Stromal cell of bone marrow (primary cell): ENCODE results near the gene THBD.

Source experiments
- DNase-seq: peaks from one replicate; pipeline ENCODE4 v3.0.0-alpha.2; 2012; ENCODE audit warnings: low read depth

THBD gene, protein sequence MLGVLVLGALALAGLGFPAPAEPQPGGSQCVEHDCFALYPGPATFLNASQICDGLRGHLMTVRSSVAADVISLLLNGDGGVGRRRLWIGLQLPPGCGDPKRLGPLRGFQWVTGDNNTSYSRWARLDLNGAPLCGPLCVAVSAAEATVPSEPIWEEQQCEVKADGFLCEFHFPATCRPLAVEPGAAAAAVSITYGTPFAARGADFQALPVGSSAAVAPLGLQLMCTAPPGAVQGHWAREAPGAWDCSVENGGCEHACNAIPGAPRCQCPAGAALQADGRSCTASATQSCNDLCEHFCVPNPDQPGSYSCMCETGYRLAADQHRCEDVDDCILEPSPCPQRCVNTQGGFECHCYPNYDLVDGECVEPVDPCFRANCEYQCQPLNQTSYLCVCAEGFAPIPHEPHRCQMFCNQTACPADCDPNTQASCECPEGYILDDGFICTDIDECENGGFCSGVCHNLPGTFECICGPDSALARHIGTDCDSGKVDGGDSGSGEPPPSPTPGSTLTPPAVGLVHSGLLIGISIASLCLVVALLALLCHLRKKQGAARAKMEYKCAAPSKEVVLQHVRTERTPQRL

DNA sequence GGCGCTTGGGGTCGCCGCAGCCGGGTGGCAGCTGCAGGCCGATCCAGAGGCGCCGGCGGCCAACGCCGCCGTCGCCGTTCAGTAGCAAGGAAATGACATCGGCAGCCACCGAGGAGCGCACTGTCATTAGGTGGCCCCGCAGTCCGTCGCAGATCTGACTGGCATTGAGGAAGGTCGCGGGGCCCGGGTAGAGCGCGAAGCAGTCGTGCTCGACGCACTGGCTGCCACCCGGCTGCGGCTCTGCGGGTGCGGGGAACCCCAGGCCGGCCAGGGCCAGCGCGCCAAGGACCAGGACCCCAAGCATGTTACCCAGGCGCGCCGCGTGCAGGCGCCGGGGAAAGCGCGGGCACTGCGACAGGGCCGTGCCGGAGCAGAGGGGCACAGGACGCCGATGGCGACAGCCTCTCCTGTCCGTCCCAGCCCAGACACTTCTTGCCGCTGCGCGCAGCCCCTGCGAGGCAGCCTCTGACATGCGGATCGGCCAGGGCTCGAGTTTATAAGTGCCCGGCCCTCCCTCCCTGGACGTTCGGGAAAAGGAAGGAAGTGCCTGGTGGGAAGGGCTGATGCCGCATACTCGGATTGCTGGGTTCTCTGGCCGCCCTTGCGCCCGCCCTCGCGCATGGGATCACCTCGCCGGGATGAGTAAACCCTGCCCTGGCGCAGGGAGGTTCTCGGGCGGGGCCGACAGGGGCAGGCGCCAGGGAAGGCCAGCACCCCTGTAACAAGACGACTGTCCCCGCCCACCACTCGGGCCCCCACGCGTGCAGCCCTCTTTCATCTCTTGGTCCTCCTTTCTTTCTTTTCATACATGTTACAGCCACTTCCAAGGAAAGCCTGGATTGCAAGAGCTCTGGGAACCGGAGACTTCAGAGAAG is at the start of gene THBD:
TSS of gene THBD (minus strand) at position 472 of the 875 bp plus-strand sequence. CDS start at position 304, 168 bp downstream.
- peak; percentile 39 for DNase-seq

DNA sequence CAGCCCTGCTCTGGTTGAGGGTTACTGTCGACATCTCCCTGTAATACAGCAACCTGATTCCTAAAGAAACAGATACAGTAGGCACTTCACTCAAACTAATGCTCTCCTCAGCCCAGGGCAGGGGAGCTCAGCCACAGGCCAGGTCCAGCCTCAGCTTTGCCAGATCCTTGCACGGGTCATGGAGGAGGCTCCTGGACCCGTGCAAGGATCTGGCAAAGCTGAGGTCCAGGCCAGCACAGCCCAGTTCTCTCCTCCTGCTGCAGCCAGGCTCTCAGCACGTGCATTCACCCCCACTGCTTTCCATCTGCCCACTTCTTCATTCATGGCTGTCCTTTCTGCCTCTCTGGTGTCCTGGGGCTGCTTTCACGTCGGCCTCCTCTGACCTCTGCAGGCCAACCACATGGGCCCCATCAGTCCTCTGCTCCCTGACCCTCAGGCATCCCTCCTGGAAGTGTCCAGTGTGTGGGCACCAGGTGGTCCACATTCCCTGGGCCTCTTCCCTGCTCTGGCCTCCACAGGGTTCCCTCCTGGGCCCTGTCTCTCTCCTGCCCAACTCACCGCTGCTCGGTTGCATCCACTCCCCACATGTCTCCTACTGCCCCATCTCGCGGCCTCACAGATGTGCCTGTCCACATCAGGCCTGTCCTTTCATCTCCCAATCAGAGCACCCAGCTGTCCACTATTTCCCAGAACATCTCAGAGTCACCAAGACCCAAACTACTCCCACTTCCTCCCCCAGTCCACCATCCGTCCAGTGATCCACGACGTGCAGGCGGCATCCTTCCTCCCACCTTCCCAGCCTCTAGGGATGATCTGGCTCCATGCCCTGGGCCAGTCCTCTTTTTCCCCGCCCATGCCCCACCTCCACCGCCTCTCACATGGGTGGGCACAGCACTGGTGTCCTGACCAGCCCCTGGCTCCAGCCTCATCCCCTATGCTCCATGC is 48.4 kb upstream of the THBD start:
- DNase-seq, result no peak

DNA sequence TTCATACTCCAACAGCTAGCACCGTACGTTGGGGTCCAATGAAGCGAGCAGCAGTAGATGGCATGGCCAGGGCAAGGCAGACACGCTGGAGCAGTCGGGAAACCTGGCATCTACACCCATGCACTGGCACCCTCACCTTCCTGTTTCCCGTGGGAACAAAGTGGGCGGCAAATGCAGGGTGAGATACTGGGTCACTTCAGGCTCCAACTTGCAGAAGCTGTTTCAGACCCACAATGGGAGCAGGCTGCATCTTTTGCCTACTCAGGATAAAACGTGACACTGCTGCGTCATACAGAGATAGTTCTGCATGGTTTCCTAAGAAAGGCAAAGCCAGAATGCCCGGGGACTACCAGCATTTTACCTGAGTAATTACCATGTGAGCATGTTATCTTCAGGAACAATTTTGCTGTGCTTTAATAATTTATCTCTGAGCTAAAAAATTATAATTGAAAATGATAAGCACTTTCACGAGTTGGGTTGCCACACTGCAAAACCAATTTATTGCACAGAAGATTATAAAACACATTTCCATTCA is 47.6 kb upstream of the THBD start:
- no peak for DNase-seq

DNA sequence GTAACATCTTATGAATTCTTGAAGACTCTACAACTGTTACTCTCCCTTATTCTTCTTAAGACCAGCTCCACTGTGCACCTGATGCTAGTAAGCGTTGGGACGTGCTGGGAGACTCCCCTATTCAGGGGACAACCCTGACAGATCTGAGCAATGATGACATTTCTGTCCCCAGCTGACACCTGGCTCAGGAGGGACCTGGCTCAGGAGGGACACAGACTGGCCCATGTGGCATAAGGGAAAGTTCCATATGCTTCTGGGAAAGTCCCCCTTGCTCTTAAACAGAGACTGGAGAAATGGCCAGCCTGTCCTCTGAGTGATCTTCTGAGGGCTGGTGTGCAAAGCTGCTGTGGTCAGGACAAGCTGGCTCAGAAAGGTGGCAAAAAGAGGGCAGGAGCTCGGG is 46.6 kb upstream of the THBD start:
- DNase-seq, result no peak

DNA sequence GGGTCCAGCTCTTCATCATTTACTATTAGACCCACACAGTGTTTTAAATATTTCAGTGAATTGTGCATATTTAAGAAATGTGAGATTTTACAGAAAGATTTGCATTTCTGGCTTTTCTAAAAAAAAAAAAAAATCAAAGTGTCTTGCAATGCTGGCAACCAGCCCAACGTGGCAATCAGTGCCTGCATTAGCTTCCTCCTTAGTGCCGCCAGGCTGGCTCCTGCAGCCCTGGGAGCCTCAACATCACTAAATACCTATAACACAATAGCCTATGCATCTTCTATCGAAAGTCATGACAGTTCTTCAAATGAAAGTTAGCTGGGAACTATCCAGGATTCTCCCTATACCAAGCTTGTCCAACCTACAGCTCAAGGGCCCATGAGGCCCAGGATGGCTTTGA is 46.0 kb upstream of the THBD start:
- no peak for DNase-seq

DNA sequence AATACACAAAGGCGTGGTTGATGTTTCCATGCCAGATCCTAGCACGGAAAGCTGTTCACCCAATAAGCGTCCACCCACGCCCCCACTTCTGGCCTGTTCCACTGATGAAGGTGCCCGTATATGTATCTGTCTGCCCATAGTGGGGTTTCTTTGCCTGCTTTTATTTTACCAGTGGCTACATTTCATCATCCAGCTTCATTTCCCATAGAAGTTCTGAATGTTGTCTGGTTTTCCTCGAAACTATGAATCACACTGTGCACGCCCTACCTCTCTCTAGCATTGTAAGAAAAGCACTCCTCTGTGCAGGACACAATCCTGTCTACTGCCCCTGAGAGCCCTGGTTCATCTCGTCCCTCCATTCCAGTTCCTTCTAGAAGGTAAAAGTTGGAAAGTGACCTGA is 45.5 kb upstream of the THBD start:
- no peak for DNase-seq

DNA sequence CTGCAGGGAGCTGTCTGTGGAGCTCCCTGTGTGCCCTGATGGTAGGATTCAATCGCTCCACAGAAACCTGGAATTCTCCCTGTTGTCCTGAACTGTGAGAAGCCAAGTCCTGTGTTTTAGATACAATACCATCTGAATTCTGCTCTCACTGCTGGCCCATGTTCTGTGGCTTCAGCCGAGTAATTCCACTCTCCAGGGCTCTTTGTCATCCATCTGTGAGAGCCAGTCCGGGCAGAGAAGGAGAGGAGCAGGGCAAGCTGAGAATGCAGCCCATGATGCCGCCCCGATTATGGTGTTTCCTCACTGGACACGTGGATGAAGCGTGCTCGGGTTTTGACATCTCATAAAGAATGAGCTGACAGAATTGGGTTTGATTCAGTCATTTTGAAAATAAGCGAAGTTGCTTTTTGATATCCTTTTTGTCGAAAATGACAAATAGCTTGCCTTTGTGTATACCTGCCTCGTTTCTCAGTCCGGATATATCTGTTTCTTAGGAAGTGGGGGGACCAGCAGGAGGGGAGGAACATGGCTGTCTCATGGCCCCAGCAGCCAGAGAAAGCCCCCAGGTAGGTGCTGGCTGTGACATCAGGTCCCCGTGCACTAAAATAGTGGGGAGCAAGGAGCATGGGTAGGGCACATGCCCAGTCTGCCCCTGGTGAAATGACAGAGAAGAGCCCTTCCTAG is 44.9 kb upstream of the THBD start:
- no peak for DNase-seq

DNA sequence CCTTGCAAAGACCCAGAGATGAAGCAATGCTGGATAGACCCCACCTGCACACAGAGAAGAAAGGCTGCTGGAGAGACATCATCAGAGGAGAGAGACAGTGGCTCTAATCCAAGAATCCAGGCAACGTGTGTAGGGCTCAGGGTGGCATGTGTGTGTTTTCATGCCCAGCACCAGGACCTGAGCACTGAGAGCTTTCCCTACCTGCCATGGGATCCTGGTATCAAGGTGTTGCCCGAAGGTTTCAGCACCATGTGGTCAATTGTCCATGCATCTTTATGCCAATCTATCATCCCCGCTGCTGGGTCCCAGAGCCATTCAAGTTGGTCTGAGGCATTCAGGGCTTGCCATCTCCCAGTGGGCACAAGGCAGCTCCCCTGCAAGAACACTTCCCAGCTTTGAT is 44.1 kb upstream of the THBD start:
- DNase-seq, result no peak

DNA sequence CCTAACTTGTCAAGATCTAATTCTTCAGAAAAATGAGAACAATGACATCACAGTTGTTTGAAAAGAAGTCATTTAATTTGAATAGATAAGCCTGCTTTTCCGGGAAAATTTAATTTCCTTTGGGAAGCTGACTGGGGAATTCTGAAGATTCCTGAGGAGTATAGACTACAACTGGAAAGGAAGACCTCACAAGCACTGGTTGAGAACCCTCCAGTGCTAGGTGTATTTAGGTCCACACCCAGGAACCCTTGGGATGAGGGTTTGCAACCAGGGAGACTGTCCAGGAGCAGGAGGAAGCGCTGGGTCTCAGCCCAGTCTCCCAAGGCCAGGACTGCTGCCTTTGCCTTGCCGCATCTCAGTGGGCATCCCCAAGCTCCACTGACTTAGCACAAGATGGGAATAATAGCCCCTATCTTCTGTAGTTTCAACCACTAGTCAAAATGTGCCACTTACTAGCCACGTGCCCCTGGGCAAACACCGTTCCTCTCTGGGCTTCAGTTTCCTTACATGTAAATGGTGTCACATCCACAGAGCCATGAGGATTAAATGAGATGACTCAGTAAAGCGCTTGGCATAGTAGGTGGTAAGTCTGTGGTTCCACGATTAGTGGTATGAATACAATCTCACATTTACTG is 43.5 kb upstream of the THBD start:
- DNase-seq, result no peak

DNA sequence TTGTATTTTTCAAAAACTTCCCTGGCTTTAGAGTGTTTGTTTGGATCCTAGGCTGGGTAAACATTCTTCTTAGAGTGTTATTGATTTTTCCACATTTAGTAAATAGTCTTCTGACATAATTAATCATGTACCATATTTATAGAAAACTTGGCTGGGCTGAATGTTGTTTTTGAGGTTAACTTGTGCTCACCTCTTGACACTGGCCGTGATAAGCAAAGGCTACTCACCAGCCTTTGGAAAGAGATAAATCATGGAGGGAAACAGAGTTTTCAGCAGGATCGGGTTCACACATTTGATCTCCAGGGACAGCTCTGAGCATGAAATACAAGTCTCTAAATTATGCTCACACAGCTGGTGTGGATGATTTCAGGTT is 42.9 kb upstream of the THBD start:
- DNase-seq, result no peak

DNA sequence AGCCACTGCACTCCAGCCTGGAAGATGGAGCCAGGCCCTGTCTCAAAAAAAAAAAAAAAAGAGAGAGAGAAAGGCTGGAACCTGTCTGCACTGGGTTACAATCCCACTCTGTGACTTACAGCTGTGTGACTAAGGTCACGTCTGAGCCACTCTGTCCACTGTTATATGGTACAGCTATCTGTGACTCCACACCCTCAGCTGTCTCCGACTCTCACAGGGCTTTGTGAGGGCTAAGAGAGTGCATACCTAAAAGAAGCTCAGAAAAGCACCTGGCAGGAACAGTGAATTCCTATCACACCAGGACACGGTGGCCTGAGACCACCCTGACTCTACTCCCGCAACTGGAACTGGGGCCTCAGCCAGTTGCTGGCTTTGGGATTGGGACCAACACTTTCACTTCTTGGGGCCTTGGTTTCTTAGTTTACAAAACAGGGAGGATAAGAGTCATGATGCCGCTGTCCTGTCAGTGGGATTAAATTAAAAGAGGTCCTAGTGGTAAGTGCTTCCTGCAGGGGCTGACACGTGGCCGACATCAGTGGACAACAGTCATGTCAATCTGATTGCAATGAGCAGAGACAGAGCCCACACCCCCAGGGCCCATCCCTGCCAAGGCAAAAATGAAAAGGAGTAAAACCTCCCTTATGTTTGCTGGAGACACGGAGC is 42.4 kb upstream of the THBD start:
- no peak for DNase-seq

DNA sequence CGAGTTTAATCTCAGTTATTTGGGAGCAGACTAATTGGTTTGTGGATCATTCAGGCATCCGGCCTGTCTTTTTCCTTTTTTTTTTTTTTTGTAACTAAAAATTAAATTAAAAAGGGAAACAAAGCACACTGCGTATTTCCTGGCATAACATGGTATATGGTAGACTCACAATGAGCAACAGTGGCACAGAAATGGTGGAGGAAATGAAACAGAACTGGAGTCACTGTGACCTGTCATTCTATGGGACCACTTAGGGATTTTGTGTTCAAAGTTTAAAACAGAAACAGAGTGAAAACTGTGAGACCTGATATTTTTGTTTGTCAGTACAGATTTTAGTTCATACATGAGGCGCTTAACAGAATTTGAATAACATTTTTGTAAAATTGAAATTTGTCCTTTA is 41.4 kb upstream of the THBD start:
- no peak for DNase-seq

DNA sequence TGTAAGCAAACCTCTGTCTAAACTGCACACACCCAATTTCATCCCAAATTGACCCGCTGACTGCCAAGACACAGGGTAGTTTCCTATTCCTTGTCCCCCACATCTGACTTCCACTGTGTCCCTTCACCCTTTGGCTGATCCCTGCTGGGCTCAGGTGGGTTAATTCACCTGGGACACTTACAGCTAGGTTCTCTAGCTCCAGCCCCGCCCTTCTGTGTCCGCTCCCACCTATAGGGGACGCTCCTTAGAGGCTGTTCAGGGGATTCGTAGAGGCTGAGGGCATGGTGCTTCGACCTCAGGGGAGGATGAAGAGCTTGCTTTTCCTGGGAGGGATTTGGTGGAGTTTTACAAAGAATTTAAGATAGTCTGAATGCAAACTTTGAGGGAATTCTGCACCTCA is 40.7 kb upstream of the THBD start:
- no peak for DNase-seq

DNA sequence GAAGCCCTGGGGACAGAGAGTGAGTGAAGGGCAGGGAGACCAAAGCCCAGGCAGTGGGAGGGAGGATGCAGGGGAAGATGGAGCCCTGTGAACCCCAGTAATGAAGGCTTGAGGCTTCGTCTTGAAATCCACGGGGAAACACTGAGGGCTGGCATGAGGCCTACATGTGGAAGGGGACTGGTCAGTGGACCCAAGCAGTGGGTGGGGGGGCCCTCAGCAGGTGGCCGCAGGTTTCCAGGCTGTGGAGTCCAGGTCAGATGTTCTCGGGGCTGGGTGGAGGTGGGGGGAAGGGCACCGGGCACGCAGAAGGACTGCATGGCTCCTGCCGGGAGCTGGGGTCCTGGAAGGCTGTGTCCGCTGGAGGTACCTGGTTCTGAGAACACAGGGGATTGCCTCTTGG is 39.4 kb upstream of the THBD start:
- DNase-seq, result no peak

DNA sequence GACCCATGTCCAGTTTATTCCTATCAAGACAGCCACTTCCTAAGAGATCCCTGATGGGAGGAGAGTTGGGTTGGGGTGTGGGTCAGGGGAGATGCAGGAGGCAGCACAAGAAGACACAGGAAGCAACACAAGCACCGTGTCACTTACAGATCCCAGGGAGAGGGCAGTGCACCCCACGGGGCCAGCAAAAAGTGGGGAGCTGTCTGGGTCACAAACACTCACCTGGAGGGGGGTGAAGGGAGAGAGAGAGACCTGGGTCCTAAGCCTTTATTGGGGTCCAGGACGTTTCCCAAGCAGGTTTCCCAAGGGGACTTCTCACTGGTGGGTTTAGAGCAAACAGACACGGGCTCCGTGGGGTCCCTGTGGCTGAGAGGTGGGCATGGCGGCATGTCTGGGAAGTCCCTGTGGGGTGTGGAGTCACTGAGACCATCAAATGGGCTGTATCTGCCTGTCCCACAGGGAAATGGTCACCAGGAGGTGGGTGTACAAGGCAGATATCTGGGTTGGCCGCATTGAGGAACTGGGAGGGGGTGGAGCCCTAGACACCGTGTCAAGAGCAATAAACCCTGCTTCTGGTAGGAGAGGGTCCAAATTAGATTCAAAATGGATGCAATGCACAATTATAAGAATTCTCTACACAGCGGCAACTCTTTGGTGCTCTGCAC is 38.2 kb upstream of the THBD start:
- DNase-seq, result no peak

DNA sequence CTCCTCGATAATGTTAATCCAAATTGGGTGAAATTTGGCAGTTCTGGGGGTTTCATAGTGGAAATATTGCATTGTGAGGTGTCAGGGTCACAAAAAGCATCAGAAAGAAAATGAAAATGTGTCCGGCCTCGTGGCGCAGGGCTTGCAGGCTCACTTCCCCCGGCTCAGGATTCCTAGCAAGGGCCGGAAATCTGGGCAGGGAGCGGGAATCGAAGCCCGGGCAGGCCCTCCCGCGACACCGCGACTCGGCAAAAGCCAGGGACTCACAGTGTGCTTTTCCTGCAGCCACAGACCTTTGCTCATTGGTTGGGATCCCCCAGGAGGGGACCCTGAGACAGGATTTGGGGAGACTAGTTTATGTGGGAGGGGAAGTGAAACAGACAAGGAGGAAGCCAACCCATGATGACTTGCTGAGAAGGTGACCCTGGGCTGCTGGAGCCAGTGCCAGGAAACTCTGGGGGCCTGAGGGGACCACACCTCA is 37.5 kb upstream of the THBD start:
- no peak for DNase-seq

DNA sequence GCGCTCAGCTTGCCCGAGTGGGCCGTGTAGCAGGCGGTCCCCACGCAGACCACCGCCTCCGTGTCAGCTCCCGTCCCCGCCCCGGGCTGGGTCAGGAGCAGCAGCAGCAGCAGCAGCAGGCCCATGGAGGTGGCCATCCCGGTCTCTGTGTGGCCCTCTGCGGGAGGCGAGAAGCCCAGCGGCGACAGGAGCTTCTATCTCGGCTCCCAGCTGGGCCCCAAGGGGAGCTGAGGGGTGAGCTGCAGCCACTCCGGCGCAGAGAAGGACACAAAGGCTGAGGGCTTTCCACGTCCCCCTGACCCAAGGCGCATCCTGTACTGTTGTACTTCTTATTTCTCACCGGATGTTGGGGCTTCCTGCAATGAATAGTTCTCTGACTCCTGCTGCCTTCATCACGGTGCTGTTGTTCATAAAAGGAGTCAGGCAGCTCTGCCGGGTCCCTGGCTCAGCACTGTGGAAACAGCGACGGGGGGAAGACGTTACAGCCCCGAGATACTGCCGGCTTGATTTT is 36.6 kb upstream of the THBD start, which contains the start of gene CD93:
TSS of gene CD93 (minus strand) at position 269 of the 511 bp plus-strand sequence. CDS start at position 137, 132 bp downstream.
- DNase-seq, result no peak

DNA sequence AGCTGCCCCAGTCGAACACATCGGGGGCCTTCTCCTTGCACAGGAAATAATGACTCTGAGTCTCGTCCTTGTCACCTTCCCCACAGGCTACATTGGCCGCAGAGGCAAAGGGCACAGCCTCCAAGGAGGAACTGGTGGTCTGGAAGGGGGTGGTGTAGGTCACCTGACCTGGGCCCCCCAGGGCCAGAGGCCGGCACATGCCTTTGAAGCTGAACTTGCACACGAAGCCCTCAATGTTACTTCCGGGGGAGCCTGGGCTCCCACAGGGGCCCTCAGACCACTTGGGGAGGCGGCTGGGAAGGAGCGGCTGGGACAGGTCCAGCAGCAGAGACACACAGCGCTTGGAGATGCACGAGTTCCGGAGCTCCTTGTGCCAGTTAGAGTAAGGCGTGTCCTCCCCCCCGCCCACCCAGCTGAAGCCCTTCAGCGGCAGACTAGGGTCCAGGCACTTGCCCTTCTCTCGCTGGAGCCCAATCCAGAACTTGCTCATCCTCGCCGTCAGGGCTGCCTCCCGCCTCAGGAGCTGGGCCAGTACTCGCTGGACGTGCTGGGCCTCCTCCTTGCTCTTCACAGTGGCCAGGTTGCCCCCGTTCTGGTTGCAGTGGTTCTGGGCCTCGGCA is 36.1 kb upstream of the THBD start:
- no peak for DNase-seq
